K562 (cell line): ENCODE measurements around the gene PCNX4.

Experiments
- EP300 ChIP-seq: IDR thresholded peaks from 2 replicates; pipeline ENCODE4 v1.6.1; 2012; ENCODE audit warnings: low read length, improper control_type of control experiment
- SPI1 ChIP-seq: IDR thresholded peaks from 2 replicates; pipeline ENCODE4 v1.6.1; 2011; ENCODE audit warnings: low read depth, low read length, control low read depth, borderline replicate concordance

DNA sequence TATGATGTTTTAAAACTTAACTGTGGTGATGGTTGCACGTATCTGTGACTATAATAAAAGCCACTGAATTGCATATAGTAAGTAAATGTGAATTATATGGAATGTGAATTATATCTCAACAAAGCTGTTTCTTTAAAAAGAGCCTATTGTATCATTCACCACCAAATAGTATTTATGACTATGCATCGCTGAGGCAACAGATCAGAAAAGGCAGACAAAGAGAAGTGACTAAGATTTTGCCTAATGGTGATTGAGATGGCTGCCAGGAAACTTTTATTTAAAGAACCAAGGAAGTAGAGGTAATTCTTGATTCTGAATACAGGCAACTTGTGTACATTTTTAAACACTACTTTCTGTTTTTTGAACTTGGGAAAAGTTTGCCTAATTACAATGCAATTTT lies 41.8 kb downstream of the PCNX4 start:
- TF ChIP-seq SPI1 = no peak
- TF ChIP-seq EP300 = no peak
